Kidney epithelial cell (primary cell): Measurements from ENCODE around the gene ASZ1. TPM values are rescaled to one million over a fixed set of nuclear protein-coding genes. Genes with fewer than 3 reads are reported as not detected.
"Not testable (repeated sequence)": the region's sequence is repeated elsewhere in the genome, so short reads cannot be mapped to it uniquely, and the experiment has no call there.

Experiments used
- DNase-seq: peaks from one replicate; pipeline ENCODE4 v3.0.0-alpha.2; 2010; ENCODE audit warnings: low read depth
- H3K27me3 ChIP-seq: 2 replicates; pipeline ENCODE4 v1.6.0; 2011; ENCODE audit warnings: low read length; ENCODE audit not compliant: control insufficient read depth, insufficient read depth
- H3K36me3 ChIP-seq: 2 replicates; pipeline ENCODE4 v1.5.1; 2011; ENCODE audit warnings: low read length; ENCODE audit not compliant: control insufficient read depth, insufficient read depth
- H3K4me3 ChIP-seq: 2 replicates; pipeline ENCODE4 v1.5.1; 2011; ENCODE audit warnings: low read depth, mild to moderate bottlenecking, control low read depth, low read length
- CTCF ChIP-seq: IDR thresholded peaks from 2 replicates; pipeline ENCODE4 v1.5.1; 2011; ENCODE audit warnings: mild to moderate bottlenecking, moderate library complexity, low read length, control low read depth, inconsistent platforms; ENCODE audit not compliant: insufficient read depth, poor library complexity, severe bottlenecking
- total RNA-seq: library from RNA; depleted of rRNA; stranded (reverse); fragments of >200 nt; gene quantifications from 2 replicates; pipeline ENCODE4 v1.2.3, GENCODE V29; 2015

The ASZ1 gene
- total RNA-seq: not detected in 2 replicates

GRCh38 chr7:117427258-117427701 lies at the start of gene ASZ1:
TSS of gene ASZ1 (minus strand) at chr7:117427493. CDS start at chr7:117427460, 33 bp downstream.
- Histone ChIP-seq H3K4me3 (no peak within 1 kb of the TSS), H3K36me3 (no peaks in the 10 kb centered on the region), H3K27me3 (no peaks in the 10 kb centered on the region)
- TF ChIP-seq CTCF: no peak
- no peak for DNase-seq

GRCh38 chr7:117476557-117477215 lies 49.4 kb upstream of the ASZ1 start:
- H3K27me3 ChIP-seq: no peaks in the 10 kb centered on the region
- no peaks in the 10 kb centered on the region for H3K36me3 ChIP-seq
- no peak overlapping the region for H3K4me3 ChIP-seq
- TF ChIP-seq CTCF: no peak
- DNase-seq: no peak

DNA sequence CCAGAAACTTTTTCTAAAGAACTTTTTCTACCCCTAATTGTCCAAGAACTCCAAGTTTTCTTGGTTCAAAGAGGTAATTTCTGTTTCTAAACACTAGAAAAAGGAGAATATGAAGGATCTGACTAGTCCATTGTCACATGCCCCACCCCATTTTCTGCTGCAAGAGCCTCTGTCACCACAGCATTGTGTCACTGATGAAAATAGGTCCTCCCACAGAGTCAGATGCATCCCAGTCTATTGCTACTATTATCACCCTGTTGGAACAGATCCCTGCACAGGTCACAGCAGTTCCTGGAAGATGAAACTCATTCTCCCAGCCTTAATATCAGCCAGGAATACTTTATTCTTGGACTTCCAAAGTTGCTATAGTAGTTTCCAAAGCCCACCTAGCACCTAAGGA lies 45.0 kb upstream of the ASZ1 start:
- no peak for TF ChIP-seq CTCF
- Histone ChIP-seq H3K36me3 (no peaks in the 10 kb centered on the region), H3K27me3 (no peaks in the 10 kb centered on the region), H3K4me3 (no peak overlapping the region)
- DNase-seq: no peak

DNA sequence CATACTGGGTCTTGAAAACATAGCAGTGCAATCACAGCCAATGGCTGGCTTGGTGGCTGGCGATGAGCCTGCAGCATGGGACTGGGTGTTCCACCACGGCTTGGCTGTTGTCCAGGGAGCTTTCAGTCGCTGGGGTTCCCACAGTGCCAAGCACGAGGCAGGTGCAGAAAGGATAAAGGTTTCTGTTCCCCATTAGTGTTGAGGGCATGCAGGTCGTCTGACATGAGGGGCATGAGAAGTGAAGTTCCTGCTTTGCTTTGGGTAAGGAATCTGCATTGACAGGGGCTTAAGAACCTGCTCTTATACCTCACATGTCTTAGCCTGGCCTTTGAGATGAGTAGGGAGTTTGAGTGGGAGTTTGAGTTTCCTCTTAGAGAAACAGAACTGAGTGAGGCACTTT lies 43.5 kb upstream of the ASZ1 start:
- H3K4me3 ChIP-seq: no peak overlapping the region
- no peaks in the 10 kb centered on the region for H3K36me3 ChIP-seq
- no peak for DNase-seq
- no peaks in the 10 kb centered on the region for H3K27me3 ChIP-seq
- TF ChIP-seq CTCF: no peak

DNA sequence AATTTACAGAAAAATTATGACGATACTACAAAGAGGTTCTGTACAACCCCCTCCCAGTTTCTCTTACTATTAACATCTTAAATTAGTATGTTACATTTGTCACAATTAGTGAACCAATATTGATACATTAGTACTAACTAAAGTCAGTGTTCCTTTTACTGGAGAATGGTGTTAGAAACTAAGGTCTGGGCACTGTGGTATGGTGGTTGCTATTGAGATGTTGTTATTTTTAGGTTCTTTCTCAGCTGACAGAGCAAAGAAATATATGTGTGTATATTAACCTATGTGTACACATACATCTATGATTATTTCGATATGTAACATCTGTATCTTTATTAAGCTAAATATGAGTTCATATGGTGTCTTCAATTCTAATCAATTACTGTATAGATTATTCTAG lies 40.9 kb upstream of the ASZ1 start:
- no peak for TF ChIP-seq CTCF
- no peaks in the 10 kb centered on the region for H3K27me3 ChIP-seq
- no peak for DNase-seq

DNA sequence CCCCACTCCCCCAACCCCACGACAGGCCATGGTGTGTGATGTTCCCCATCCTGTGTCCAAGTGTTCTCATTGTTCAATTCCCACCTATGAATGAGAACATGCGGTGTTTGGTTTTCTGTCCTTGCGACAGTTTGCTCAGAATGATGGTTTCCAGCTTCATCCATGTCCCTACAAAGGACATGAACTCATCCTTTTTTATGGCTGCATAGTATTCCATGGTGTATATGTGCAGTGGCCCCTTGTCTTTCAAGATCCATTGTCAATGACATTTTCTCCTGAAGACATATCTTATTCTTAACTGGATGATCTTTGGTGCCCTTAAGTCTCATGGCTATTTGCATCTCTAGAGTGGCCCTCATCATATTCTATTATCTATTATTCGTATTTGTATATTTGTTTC lies 33.5 kb upstream of the ASZ1 start:
- not testable (repeated sequence) for H3K36me3 ChIP-seq, DNase-seq, H3K27me3 ChIP-seq, H3K4me3 ChIP-seq

More for the DNA sequence above, 40.9 kb upstream of the ASZ1 start:
- no peak overlapping the region for H3K4me3 ChIP-seq
- no peaks in the 10 kb centered on the region for H3K36me3 ChIP-seq
